OCI-M2 (cell line): ENCODE data around the gene SMOC1.

Experiments
- DNase-seq: peaks from one replicate; lab custom pipeline; 2025; ENCODE audit not compliant: unreplicated experiment; lab: John Stamatoyannopoulos, UW

The SMOC1 gene

DNA sequence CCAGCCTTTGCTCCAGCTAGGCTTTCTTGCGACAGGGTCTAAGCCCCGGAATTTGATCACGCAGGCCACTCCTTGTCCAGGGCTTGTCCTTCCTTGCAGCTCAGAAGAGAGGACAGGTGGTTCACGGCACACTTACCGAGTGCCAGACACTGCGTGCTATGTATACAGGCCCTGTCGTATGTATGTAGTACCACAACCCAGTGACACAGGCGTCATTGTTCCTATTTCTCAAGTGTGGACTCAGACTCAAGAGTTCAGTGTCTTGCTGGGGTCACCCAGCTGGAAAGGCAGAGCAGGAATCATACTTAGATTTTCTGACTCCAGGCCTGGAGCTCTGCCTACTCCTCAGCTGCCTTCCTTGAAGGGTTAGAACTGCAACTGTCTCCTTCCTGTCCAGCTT is 153.9 kb downstream of the SMOC1 start:
- DNase-seq: no peak

- no peak for DNase-seq
Measured at GRCh38 chr14:70033561-70033960, 154.3 kb downstream of the SMOC1 start.

- DNase-seq: no peak
Measured at GRCh38 chr14:70034257-70034656, 155.0 kb downstream of the SMOC1 start.

DNA sequence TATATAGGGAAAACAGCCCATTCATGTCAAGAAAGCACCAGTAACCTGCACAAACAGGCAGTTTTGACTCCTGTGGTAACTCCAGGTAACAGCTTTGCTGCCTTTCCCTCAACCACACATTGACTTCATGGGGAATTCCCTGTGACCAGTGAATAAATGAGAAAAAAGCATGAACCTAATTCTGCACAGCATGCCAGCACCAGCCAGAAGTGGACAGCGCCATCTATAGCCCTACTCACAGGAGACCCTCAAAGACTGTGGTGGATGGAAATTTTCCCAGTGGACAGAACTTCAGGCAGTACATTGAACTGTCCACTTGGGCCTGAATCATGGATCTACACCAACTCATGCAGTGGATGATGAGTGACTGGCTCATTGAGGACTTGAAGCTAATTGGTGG is 157.4 kb downstream of the SMOC1 start:
- DNase-seq: no peak

- DNase-seq: no peak
Measured at GRCh38 chr14:70043001-70043400, 163.8 kb downstream of the SMOC1 start.

DNA sequence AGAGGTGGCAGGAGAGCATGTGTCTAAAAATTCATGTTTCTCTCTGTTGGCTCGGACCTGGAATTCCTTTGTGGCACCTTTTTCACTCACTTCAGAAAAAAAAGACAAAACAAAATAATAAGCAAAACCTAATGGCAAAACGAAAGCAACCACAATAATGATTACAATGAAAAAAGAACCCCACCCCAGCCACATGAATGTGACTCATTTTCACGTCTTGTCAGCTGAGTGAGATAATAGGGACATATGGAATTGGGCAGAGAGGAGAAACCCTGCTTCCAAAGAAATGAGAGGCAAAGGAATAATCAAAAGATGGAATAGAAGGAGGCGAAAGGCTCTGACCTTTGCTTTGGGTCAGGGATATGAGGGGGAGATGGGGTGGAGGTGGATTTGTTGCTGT is 166.1 kb downstream of the SMOC1 start:
- no peak for DNase-seq

GRCh38 chr14:70045844-70046535 is 166.8 kb downstream of the SMOC1 start:
- DNase-seq: no peak

- DNase-seq: no peak
Measured at GRCh38 chr14:70047598-70048312, 168.5 kb downstream of the SMOC1 start.

DNA sequence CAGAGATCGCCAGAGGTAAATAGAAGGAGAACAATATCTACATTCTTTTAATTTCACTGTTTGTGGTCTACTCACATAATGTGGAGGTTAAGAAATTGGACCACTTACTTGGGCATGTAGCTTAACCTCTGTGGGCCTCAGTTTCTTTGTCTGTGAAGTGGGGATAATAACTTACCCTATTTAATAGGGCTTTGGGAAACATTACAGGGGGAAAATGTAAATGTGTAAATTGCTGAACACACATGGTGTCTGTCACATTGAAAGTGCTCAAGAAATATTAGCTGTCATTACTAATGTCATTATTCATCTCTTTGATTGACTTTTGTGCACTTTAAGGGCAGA is 169.1 kb downstream of the SMOC1 start:
- no peak for DNase-seq

GRCh38 chr14:70049605-70050004 is 170.4 kb downstream of the SMOC1 start:
- no peak for DNase-seq

DNA sequence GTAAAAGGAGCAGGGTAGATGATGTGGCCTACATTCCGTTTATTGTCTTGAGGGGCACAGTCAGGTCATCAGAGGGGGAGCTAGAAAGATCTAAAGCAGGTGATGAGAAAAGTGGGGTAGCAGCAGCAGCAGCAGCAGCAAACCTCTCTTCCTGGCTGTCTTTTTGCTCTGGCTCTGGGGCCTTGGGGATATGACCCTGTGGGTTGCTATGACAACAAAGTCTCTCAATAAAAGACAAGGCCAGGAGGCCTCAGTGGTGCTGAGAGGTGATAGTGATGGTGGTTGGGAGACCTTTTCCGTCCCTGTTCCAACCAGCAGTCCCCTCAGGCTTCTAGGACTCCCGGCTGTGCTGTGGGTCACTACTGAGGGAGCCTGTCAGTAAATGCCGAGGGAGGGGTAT is 170.9 kb downstream of the SMOC1 start:
- DNase-seq: no peak

- DNase-seq: peak; percentile 6
Measured at GRCh38 chr14:70052990-70053389, 173.8 kb downstream of the SMOC1 start.

DNA sequence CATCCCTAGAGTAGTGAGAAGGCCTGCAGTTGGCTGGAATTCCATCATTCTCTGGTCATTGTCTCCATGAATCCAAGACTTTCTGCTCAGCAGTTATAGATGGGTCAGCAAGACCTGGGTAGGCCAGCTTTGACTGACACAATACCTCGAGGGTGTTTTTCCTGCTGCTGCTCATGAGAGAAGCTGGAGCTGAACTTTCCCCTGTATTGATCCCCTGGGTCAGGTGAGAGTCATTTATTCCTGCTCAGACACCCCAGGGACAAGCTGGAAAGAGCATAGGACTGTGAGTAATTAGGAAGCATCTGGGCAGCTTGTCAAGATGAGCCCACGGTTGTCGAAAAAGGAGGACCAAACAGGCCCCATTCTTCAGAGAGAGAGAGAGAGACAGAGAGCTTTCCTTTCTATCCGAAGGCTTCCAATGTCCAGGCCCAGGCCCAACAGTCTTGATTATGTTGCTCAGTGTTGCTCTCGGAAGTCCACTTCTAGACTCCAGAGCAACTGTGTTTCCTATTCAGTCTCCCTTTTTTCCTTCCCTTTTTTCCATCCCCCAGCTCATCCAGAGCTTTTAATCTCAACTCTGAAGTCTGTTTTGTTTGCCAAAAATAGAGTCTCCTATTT is 178.4 kb downstream of the SMOC1 start:
- no peak for DNase-seq

- DNase-seq: no peak
Measured at GRCh38 chr14:70059545-70059944, 180.3 kb downstream of the SMOC1 start.

- no peak for DNase-seq
Measured at GRCh38 chr14:70061108-70061507, 181.9 kb downstream of the SMOC1 start.

- DNase-seq: no peak
Measured at GRCh38 chr14:70064136-70064865, 185.1 kb downstream of the SMOC1 start.

DNA sequence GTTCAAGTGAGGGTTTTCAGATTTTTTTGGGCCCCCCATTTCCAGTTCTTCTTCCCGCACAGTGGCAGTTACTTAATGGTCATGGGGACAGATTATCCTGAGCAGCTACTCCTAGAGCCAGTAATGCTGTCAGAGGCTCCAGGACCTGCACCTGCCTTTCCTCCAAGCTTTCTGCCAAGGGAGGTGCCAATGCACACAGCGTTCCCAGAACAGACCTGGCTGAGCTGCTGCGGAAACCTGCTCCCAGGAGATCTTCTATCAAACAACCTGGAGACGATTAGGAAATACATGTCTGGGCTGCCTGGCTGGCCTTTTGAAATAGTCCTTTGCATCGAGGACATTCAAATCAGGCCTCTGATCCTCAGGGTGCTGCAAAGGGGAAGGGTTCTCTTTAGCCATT is 188.6 kb downstream of the SMOC1 start:
- no peak for DNase-seq

GRCh38 chr14:70069186-70069585 is 190.0 kb downstream of the SMOC1 start:
- no peak for DNase-seq

DNA sequence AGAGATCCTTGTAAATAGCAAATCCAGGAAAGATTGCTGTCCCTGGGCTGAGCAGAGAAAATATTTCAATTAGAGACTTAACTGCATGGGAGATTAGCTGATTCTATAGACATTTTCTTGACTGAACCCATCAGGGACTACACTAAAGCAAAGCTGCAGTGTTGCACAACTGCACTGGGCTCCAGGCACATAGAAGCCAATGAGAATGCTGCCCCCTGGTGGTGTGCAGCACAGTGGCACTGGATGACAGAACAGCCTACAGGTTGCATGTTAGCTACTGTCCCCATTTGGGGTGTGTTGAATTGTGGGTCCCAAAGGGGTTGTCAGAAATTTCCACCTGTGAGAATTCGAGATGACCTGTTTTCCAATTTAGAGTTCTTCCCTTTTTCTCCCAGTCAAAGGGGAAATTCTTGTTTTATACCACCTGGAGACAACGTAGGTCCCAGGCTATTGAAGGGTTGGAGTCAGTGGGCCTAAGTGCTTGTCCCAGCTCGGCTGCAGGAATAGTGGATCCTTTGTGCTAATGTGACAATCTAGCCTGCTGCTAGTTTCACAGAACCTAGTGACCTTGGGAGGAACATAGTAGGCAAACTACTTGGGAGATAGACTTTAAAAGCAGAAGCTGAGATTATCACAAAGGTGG is 194.8 kb downstream of the SMOC1 start:
- DNase-seq: peak; percentile 20

DNA sequence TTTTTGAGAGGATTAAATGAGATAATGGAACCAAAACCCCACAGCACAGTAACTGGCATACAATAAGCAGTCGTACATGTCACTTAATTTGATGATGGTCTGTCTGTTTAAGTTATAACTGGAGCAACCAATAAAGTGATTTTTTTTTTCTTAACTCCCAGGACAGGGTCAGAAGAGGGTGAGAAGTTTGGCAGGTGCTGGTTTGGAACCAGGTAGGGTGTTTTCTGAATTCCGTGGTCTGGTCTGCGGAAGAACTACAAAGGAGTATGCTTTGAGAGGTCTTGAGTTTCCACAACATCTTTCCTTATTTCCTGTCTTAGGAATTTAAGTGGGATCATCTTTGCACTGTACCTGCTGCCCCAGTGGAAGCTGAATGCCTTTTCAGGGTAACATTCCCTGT is 197.8 kb downstream of the SMOC1 start:
- no peak for DNase-seq

GRCh38 chr14:70077720-70078119 is 198.5 kb downstream of the SMOC1 start:
- DNase-seq: no peak
